HG02973 (cell line): ENCODE measurements around the gene SLC35A3.
"Not testable (repeated sequence)": the region's sequence is repeated elsewhere in the genome, so short reads cannot be mapped to it uniquely, and the experiment has no call there.

ENCODE experiments used
- ATAC-seq: cut with Tn5 transposase; IDR thresholded peaks from one replicate; pipeline ENCODE4 v1.9.1; 2021; ENCODE audit warnings: moderate library complexity; ENCODE audit not compliant: unreplicated experiment

The SLC35A3 gene

DNA sequence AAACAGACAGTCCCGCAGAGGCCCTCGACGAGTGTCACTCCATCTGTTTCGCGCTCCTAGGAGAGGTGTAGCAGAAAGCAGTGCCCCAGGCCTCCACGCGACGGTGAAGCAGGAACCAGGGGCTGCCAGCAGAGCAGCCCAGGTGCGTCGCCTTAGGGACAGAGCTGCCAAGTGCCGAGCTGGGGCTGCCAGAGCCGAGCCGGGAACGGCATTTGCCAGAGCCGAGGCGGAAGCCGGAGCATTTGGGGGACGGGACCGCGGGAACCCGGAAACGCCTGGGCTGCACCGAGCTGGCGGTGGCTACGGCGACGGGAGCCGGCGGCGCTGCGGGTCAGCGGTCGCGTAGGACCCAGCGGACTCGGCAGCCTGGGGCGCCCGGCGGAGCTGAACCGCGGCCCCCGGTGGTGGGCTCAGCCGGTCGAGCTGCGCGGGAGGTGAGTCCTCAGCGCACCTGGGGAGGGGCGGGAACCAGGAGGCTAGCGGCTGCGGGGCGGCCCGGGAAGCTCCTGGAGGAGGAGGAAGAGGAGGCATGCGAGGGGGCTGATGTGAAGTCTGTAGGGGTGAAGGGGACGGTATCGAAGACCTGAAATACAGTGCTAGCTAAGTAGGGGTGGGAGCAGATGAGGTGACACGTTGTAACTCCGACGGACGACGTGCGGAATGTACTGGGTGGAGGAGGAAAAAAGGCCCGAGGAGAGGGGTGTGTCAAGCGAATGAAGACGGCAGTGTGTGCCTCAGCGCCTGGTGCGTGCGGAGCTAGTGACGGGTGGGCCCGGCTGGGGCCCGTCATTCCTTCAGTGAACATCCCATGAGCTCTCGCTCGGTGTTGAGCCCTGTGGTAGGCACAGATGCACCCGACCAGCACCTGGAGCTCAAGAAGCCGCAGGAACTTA is at the start of gene SLC35A3:
Gene SLC35A3, plus strand, starts transcription at position 268 of the 893 bp plus-strand sequence. CDS start 23,559 bp downstream, outside the sequence.
- ATAC-seq = peak; percentile 87

DNA sequence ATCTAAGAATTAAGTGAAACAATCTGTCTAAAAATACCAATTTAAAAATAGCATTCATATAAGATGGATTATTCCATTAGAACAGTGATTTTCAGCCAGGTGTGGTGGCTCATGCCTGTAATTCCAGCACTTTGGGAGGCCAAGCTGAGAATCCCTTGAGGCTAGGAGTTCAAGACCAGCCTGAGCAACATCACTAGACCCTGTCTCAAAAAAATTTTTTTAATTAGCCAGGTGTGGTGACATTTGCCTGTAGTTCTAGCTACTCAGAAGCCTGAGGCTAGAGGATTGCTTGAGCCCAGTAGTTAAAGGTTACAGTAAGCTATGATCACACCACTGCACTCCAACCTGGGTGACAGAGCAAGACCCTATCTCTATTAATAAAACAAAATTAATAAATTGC is 35.0 kb upstream of the SLC35A3 start:
- no peak for ATAC-seq

DNA sequence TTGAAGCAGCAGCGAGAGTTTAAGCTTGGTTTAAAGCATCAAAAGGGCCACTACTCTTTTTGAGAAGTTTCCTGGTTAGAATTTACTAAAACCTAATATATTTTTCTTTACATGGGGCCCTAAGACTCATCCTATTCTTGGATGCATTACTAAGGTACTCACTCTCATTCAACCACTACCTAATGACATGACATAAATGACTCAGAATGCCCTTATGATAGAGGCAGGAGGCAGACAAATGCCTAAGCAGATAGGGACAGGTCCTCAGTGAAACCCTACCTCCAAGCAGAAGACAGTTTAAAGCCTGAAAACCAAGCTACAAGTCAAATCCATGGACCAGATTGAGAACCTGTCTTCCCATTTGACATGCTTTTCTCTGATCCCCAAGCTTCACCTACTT is 34.3 kb upstream of the SLC35A3 start:
- no peak for ATAC-seq

DNA sequence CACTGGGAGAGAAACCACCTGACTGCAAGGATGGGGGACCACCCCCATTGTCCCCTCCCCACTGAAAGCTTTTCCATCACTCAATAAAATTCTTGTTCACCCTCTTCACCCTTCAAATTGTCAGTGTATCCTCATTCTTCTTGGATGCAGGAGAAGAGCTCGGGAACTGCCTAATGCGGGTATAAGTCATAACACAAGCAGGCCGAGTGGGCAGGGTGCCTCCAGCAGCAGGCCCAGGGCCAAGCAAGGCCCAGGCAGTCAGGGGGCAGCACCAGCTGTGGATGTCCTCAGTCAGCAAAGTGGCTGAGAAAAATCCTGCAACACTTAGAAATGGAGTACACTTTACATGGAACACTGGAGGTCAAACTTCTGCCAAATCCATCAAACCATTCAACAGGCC is 33.7 kb upstream of the SLC35A3 start:
- ATAC-seq = no peak

DNA sequence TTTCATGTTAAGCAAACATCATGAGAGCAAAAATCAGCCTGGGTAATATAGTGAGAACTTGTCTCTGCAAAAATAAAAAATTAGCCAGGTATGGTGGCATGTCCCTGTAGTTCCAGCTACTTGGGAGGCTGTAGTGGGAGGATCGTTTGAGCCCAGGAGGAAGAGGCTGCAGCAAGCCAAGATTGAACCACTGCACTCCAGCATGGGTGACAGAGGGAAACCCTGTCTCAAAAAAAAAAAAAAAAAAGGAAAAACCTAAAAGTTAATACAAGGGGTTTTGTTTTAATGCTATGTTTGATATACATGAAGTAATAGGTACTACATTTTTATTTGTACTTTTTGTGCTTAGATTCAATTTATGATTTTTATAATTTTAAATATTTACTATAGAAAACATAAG is 27.1 kb upstream of the SLC35A3 start:
- no peak for ATAC-seq

DNA sequence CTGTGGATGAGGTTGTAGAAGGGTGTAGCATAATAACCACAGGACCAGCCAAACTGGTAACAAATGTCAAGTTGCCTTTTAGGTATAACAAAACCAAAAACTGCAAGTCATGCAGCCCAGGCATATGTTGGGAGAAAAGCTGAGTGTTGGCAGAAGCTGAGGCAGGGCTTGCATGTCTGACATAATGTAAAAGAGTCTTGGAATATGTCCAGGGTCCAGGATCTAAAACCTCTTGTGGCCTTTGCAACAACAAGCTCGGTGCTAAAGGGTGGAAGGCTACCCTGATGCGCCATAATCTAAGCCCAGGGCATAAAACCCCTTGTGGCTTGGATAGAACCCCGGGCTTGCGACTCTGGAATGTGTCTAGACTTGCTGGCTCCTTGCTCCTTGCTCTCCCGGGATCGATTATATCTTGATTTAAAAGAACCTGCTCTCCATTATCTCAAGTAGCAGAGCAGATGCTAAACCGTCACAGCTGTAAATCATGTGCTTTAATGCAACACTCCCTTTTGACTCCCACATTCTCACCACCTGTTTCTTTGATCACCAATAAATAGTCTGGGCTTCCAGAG is 26.5 kb upstream of the SLC35A3 start:
- ATAC-seq = no peak

DNA sequence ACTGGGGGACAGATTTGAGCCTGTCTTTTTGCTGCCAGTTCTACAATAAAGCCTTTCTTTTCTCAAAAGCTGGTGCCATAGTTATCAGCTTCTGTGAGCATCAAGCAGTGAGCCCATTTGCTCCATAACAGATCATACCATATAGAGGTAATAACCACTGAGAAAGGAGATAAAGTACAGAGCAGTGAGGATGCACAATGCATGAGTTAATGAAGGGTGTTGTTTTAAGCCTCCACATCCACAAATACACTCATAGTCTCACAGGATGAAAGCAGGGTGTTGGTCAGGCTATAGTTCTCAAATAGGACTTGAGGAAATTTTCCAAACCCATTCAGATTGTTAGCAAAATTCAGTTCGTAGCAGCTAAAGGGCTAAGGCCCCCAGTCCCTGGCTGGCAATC is 25.6 kb upstream of the SLC35A3 start:
- no peak for ATAC-seq

DNA sequence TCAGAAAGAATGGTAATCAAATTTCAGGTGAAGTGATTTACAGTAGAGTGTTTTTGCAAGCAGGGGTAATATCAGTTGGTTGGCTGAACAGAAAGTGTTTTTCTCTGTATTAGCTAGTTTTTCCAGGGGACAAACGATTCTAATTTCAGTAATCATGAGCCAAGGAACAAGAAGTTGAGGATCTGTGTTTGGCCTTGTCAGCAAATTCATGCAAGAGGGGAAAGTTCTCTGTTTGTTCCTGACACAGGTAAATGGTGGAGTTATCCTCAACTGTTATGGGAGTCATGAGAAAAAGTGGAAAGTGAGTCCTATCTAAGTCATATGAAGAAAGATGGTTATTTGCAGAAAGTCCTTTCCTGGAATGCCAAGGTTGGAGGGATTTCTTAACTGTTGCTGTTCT is 24.6 kb upstream of the SLC35A3 start:
- no peak for ATAC-seq

DNA sequence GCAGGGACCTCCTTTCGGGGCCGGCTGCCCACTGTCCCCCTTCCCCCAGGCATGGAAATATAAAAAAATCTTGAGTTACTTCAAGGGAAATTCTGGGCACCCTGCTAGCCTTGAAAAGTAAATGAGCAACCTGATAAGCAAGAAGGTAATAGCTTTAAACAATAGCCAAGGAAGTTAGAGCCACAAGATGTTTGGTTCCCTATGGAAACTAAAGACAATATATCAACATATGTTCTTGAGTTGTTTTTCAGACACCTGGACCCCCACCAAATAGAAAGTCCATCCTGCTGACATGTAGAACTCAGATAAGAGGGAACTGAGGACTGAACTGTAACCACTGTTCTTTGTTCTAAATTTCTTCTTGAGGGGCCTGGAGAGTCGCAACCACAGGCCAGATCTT is 19.3 kb upstream of the SLC35A3 start:
- no peak for ATAC-seq

DNA sequence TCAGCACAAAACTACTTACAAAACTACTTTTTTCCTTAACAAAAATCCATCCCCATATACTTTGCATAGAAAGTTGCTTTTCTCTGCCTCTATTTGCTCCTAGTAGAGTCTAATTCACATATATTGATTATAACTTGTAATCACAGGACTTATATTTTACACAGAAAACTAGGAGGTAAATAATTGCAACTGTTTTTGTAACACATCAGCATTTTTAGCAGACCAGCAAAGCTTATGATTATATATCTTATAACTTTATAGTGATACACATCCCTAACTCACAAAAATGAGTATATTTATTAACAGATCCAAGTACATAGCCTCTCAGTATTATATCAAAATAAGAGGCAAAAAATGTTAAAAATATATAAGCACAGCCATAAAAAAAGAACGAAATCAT is 17.3 kb upstream of the SLC35A3 start:
- no peak for ATAC-seq

DNA sequence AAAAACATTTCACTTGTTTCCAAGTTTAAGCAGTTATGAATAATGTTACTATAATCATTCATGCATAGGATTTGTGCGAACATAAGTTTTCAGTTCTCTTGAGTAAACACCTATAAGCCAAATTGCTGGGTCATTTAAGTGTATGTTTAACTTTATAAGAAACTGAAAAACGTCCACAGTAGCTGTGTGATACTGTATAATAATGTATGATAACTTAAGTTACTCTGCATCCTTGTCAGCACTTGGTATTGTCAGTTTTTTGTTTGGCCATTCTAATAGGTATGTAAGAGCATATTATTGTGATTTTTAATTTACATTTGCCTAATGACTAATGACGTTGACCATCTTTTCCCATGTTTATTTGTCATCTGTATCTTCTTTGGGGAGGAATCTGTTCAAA is 14.4 kb upstream of the SLC35A3 start:
- ATAC-seq = no peak

DNA sequence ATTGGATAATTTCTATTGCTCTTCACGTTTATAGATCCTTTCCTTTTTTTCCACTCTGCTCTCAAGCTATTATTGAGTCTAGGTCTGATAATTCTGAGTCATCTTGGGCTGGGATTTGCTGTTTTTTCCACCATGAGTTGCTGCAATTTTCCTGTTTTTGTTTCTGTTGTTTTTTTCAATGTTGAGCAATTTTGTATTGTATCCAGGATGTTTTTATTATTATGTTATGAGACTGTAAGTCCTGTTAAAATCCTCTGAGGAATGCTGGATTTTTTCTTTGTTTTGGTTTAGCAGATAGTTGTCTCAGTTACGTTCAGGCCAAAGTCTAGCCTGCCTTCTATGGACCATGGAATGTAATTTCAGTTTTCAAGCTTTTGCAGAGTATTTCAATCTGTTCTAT is 13.0 kb upstream of the SLC35A3 start:
- no peak for ATAC-seq

DNA sequence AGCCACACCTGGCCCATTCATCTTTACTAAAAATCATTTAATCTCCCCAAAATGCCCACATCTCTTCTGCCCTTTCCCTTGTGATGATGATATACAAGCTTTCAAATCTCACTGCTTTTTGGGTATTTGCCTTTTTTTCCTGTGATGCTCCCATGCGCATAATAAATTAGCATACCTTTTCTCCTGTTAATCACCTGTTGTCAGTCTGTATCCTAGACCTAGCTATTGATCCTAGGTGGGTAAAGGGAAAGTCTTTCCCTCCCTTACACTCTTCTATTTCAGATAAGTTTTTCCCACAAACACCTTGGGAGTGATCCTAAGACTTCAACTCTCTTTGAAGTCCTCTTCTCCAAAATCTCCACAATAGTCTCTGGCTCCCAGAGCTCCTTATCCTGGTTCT is 12.0 kb upstream of the SLC35A3 start:
- ATAC-seq = no peak

DNA sequence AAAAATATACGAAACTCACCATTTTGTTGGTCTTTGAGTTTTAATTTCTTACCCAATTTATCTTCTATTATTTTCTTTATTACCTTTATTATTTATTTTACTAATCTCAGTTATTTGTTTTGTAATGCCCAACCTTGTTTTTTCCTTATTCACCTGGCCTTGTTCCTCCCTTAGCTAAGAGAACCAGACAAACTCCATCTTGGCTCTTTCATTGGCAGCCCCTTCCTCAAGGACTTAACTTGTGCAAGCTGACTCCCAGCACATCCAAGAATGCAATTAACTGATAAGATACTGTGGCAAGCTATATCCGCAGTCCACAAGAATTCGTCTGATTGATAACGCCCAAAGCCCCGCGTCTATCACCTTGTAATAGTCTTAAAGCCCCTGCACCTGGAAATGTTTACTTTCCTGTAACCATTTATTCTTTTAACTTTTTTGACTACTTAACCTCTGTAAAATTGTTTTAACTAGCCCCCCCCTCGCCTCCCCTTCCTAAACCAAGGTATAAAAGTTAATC is 10.5 kb upstream of the SLC35A3 start:
- not testable (repeated sequence) for ATAC-seq

DNA sequence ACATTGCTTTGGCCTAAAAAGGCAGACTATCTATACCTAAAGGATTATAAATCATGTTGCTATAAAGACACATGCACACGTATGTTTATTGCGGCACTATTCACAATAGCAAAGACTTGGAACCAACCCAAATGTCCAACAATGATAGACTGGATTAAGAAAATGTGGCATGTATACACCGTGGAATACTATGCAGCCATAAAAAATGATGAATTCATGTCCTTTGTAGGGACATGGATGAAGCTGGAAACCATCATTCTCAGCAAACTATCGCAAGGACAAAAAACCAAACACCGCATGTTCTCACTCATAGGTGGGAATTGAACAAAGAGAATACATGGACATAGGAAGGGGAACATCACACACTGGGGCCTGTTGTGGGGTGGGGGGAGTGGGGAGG is 9.5 kb upstream of the SLC35A3 start:
- not testable (repeated sequence) for ATAC-seq

DNA sequence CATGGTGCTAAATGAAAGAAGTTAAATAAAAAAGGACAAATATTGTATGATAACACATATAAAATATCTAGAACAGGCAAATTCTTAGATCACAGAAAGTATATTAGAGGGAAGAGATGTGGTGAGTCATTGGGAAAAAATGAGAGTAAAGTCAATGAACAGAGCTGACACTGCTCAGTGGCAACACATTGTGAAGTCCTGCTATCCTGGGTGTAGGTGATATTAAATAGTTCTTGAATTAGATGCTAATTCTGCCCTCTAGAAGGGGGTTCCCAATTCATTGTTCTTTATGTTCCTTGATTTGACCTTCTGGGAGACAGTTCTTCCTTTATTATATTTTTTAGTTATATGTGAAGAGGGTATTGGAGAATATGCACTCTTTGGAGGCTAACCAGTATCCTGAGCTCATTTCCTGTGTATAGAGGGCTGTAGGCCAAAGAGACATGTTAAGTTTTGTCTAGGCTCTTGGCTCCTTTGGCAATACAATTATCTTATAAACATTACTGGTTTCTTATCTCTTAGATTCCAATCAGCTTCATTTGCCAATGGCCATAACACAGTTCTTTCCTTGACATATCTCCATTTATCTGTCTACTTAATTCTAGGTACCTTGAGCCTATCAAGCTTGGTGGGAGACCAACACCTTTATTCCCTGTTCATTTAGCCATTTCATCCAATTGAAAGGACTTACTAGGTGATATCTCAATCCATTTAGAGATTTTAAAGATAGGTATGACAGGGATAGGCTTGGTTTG is 6.6 kb upstream of the SLC35A3 start:
- ATAC-seq = no peak

DNA sequence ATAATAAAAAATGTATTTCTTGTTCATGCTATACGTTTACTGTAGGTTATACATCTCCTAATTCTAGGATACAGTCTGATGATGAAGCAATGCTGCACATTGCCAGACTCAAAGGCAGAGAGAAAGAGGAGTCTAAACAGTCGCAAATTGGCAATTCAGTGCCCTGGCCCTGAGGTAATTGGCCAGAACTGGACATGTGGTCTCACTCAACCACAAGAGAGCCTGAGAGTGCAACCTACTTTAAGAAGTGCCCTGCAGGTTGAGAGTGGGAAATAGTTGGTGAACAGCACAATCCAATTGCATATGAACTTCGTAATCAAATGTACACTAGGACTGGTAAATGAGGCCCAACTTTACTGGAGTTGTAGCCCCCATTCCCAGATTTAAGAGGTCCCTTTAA is 5.0 kb upstream of the SLC35A3 start:
- no peak for ATAC-seq

DNA sequence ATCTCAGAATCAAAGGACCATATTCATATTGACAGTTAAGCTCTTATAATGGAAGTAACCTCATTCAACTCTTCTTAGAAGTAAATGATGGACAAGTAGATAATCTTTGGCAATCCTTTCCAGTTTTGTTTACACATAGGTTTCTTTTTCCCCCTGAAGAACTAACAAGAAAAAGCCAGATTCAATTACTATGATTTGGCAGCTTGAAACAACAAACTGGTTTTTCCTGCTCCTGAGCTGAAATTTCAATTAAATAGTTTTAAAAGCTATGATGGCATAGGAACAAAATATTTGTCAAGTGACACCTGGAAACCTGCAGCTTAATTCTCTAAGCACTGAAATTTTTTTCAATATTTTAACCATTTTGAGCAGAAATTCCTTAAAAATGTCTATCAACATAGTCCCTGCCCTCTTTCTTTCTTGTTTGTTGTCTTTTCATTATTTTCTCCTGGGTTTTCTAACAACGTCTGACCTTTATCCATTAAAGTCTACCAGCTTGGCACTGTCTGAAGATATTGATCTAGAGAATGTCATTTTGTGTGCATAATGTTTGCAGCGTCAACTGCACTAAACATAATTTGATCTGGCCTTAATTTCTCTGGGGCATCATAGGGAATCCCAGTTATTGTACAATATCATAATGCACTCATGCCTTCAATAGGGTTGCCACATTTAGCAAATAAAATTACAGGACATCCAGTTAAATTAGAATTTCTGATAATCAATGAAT is 4.0 kb upstream of the SLC35A3 start:
- ATAC-seq = no peak

DNA sequence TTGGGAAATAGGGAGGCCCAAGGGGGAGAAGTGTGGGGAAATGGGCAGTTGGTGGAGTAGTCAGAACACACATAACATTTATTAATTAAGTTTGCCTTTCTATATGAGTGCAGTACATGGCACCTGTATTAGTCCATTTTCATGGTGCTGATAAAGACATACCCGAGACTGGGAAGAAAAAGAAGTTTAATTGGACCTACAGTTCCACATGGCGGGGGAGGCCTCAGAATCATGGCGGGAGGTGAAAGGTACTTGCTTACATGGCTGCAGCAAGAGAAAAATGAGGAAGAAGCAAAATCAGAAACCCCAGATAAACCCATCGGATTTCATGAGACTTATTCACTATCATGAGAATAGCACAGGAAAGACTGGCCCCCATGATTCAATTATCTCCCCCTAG is 1.6 kb upstream of the SLC35A3 start:
- ATAC-seq = no peak

DNA sequence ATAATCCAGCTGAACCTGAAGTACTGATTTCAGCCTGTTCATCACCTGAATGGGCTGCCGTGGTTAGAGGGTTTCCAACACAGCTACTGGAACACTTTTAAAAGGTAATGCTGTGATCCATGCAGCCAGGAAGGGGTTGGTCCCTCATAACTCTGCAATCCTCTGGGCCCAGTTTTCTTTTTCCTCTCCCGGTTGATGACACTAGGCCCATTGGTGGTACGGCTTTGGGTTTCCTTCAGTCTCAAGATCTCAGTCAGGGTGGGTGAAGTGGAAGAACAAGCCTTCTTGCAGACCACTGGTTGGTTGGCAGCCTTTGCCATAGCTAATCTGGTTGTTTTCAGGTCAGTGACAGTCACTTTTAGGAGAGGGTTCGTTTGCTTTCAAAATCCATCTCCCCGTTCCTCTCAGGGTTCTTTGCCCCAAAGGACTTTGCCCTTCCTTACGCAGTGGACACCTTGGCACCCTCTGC is 502 bp upstream of the SLC35A3 start:
- ATAC-seq = peak; percentile 9

DNA sequence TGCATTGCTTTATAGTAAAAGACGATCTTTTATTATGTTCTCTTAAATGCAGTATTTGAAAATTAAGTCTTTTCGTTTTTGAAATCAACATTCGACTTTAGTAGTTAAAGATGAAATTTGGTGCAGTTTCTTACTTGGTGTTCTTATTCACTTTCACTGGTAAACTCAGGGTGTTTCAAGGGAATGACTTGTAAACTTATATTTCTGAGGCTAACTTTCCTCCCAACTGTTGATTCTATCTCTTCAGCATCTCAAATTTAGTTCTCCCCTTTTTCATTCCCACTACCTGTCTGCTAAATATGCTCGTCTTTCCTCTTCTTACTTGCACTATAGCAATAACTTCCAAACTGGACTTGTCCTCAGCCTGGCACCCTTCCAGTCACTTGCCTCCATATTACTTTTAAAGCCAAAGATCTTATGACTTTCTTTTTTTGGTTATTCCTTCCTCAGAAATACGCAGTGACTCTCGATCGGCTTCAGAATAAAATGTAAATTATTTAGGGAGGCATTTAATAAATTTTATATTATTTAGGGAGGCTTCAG is 988 bp downstream of the SLC35A3 start:
- ATAC-seq = no peak
